ENCODE results near the gene DYNC2H1. TPM values are rescaled to one million over a fixed set of nuclear protein-coding genes. Genes with fewer than 3 reads are reported as not detected.

The DYNC2H1 gene
- total RNA-seq, 1 donor from 2014 or later, result 17.2 TPM

GRCh38 chr11:103338621-103339484, 229.6 kb downstream of the DYNC2H1 start:
- Mint-ChIP-seq H3K4me3 (ENCODE audit: unreplicated experiment) (no peak overlapping the region), H3K4me1 (ENCODE audit: low read depth, unreplicated experiment) (peaks cover 11% of the 10 kb centered on the region), H3K27me3 (ENCODE audit: low read depth, unreplicated experiment) (no peaks in the 10 kb centered on the region), H3K27ac (ENCODE audit: unreplicated experiment) (peak overlapping the region; percentile 26), H3K36me3 (ENCODE audit: low read depth, unreplicated experiment) (peaks cover 12% of the 10 kb centered on the region), H3K9me3 (ENCODE audit: unreplicated experiment) (no peaks in the 10 kb centered on the region)
- Histone ChIP-seq H3K4me2 (ENCODE audit: low read length) (peak overlapping the region; percentile 15), H3K36me3 (ENCODE audit: insufficient read depth, low read length) (no peaks in the 10 kb centered on the region), H2AFZ (ENCODE audit: low read depth, low read length) (no peak overlapping the region), H3K27ac (ENCODE audit: low read depth, low read length) (peak overlapping the region; percentile 56), H3K27me3 (ENCODE audit: insufficient read depth, low read length) (no peaks in the 10 kb centered on the region), H3K4me3 (ENCODE audit: insufficient read depth, low read depth, low read length) (no peak overlapping the region), H3K79me2 (ENCODE audit: insufficient read depth, low read length) (no peaks in the 10 kb centered on the region), H4K20me1 (ENCODE audit: insufficient read depth, low read length) (no peaks in the 10 kb centered on the region), H3K4me1 (ENCODE audit: insufficient read depth, low read length) (peaks cover 4% of the 10 kb centered on the region), H3K9ac (ENCODE audit: low read length) (no peak overlapping the region), H3K9me3 (ENCODE audit: insufficient read depth, low read depth, low read length) (no peaks in the 10 kb centered on the region)
- FAIRE-seq, result peak; percentile 34
- peak; percentile 42 for DNase-seq (ENCODE audit: low read depth)
- TF ChIP-seq, protein P1, sequence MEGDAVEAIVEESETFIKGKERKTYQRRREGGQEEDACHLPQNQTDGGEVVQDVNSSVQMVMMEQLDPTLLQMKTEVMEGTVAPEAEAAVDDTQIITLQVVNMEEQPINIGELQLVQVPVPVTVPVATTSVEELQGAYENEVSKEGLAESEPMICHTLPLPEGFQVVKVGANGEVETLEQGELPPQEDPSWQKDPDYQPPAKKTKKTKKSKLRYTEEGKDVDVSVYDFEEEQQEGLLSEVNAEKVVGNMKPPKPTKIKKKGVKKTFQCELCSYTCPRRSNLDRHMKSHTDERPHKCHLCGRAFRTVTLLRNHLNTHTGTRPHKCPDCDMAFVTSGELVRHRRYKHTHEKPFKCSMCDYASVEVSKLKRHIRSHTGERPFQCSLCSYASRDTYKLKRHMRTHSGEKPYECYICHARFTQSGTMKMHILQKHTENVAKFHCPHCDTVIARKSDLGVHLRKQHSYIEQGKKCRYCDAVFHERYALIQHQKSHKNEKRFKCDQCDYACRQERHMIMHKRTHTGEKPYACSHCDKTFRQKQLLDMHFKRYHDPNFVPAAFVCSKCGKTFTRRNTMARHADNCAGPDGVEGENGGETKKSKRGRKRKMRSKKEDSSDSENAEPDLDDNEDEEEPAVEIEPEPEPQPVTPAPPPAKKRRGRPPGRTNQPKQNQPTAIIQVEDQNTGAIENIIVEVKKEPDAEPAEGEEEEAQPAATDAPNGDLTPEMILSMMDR (IDR thresholded peaks at IDR 0.05; ENCODE audit: insufficient read depth, low read depth, low read length), result no peak
- TF ChIP-seq EZH2 (IDR thresholded peaks at IDR 0.05; ENCODE audit: insufficient read depth, low read length), result no peak

DNA sequence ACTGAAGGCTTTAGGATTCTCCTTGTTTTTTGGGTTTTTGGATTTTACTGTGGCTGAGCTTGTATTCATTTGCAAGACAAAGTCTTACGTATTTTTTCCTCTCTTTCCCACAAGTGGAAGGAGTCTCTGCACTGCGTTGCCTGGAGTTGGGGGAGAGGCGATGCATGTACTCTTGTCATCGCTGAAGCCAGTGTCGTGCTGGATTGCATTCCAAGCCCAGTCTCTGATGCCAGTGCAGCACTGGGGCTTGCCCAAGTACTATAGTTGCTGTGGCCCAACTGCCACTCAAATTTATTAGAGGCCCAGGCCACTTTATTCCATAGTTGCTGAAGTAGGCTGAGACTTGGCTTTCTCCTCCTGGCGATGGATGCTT, 230.2 kb downstream of the DYNC2H1 start:
- peaks cover 11% of the 10 kb centered on the region for H3K4me1 Mint-ChIP-seq (ENCODE audit: low read depth, unreplicated experiment)
- H3K4me2 ChIP-seq (ENCODE audit: low read length), result no peak overlapping the region
- H3K27ac Mint-ChIP-seq (ENCODE audit: unreplicated experiment), result peak overlapping the region; percentile 26
- H3K9me3 ChIP-seq (ENCODE audit: insufficient read depth, low read depth, low read length), result no peaks in the 10 kb centered on the region
- H3K4me1 ChIP-seq (ENCODE audit: insufficient read depth, low read length), result peaks cover 4% of the 10 kb centered on the region
- H3K79me2 ChIP-seq (ENCODE audit: insufficient read depth, low read length), result no peaks in the 10 kb centered on the region
- H3K36me3 ChIP-seq (ENCODE audit: insufficient read depth, low read length), result no peaks in the 10 kb centered on the region
- H3K27me3 ChIP-seq (ENCODE audit: insufficient read depth, low read length), result no peaks in the 10 kb centered on the region
- FAIRE-seq (no peak), DNase-seq (ENCODE audit: low read depth) (no peak)
- no peak for TF ChIP-seq EZH2 (IDR thresholded peaks at IDR 0.05; ENCODE audit: insufficient read depth, low read length)
- TF ChIP-seq, protein P1 (IDR thresholded peaks at IDR 0.05; ENCODE audit: insufficient read depth, low read depth, low read length), result no peak
- H3K4me3 ChIP-seq (ENCODE audit: insufficient read depth, low read depth, low read length), result no peak overlapping the region
- H3K27me3 Mint-ChIP-seq (ENCODE audit: low read depth, unreplicated experiment), result no peaks in the 10 kb centered on the region
- no peaks in the 10 kb centered on the region for H3K9me3 Mint-ChIP-seq (ENCODE audit: unreplicated experiment)
- no peak overlapping the region for H2AFZ ChIP-seq (ENCODE audit: low read depth, low read length)
- no peak overlapping the region for H3K9ac ChIP-seq (ENCODE audit: low read length)
- peaks cover 12% of the 10 kb centered on the region for H3K36me3 Mint-ChIP-seq (ENCODE audit: low read depth, unreplicated experiment)
- H3K27ac ChIP-seq (ENCODE audit: low read depth, low read length), result peak overlapping the region; percentile 56
- no peaks in the 10 kb centered on the region for H4K20me1 ChIP-seq (ENCODE audit: insufficient read depth, low read length)
- no peak overlapping the region for H3K4me3 Mint-ChIP-seq (ENCODE audit: unreplicated experiment)

DNA sequence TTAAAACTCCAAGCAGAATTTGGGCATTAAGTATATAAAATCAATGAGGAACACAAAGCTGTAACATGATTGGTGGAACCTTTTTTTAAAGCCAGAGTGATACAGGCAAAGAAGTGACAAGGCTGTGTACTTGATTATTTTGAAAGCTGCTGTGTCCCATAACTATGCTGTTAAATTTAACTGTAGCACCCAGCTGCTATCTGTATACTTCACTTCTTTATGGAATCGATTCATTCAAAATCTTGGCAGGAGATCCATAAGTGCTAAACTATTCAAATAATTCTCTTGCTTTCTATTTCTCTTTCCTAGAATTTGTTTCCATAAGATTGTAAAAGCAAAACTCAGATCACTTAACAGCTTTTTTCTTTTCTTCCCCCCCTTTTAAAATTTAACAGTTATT, 231.7 kb downstream of the DYNC2H1 start:
- Histone ChIP-seq H2AFZ (ENCODE audit: low read depth, low read length) (no peak overlapping the region), H3K27ac (ENCODE audit: low read depth, low read length) (no peak overlapping the region), H3K36me3 (ENCODE audit: insufficient read depth, low read length) (no peaks in the 10 kb centered on the region), H3K9me3 (ENCODE audit: insufficient read depth, low read depth, low read length) (no peaks in the 10 kb centered on the region), H4K20me1 (ENCODE audit: insufficient read depth, low read length) (no peaks in the 10 kb centered on the region), H3K79me2 (ENCODE audit: insufficient read depth, low read length) (no peaks in the 10 kb centered on the region), H3K4me2 (ENCODE audit: low read length) (no peak overlapping the region), H3K4me3 (ENCODE audit: insufficient read depth, low read depth, low read length) (no peak overlapping the region), H3K4me1 (ENCODE audit: insufficient read depth, low read length) (peaks cover 4% of the 10 kb centered on the region), H3K9ac (ENCODE audit: low read length) (no peak overlapping the region), H3K27me3 (ENCODE audit: insufficient read depth, low read length) (no peaks in the 10 kb centered on the region)
- no peak for TF ChIP-seq EZH2 (IDR thresholded peaks at IDR 0.05; ENCODE audit: insufficient read depth, low read length)
- TF ChIP-seq, protein P1 (IDR thresholded peaks at IDR 0.05; ENCODE audit: insufficient read depth, low read depth, low read length), result no peak
- H3K4me1 Mint-ChIP-seq (ENCODE audit: low read depth, unreplicated experiment), result peaks cover 11% of the 10 kb centered on the region
- H3K9me3 Mint-ChIP-seq (ENCODE audit: unreplicated experiment), result no peaks in the 10 kb centered on the region
- no peak overlapping the region for H3K27ac Mint-ChIP-seq (ENCODE audit: unreplicated experiment)
- DNase-seq (ENCODE audit: low read depth) (no peak), FAIRE-seq (no peak)
- no peak overlapping the region for H3K4me3 Mint-ChIP-seq (ENCODE audit: unreplicated experiment)
- H3K36me3 Mint-ChIP-seq (ENCODE audit: low read depth, unreplicated experiment), result peaks cover 12% of the 10 kb centered on the region
- no peaks in the 10 kb centered on the region for H3K27me3 Mint-ChIP-seq (ENCODE audit: low read depth, unreplicated experiment)
